Measurements from ENCODE around the gene MYO1B. TPM values are rescaled to one million over a fixed set of nuclear protein-coding genes. Genes with fewer than 3 reads are reported as not detected.

Gene MYO1B
- total and polyA plus RNA-seq, 2 experiments from 2014 or later, result 26.4 to 70.6 TPM

GRCh38 chr2:191463790-191464189 lies 218.6 kb downstream of the MYO1B start (continued):
- TF ChIP-seq POLR2AphosphoS5 (IDR thresholded peaks at IDR 0.05; ENCODE audit: low read depth) (no peak), REST (IDR thresholded peaks at IDR 0.05; ENCODE audit: unreplicated experiment) (no peak), EZH2phosphoT487 (IDR thresholded peaks at IDR 0.05; ENCODE audit: unreplicated experiment) (no peak), EZH2 (IDR thresholded peaks at IDR 0.05; ENCODE audit: low read depth, unreplicated experiment) (no peak)

GRCh38 chr2:191465766-191466420 lies 220.7 kb downstream of the MYO1B start:
- Mint-ChIP-seq H3K27me3 (ENCODE audit: insufficient read depth, low read depth, poor library complexity) (no peaks in the 10 kb centered on the region), H3K9me3 (no peaks in the 10 kb centered on the region), H3K27ac (no peak overlapping the region), H3K36me3 (ENCODE audit: low read depth) (no peaks in the 10 kb centered on the region), H3K4me3 (no peak overlapping the region), H3K4me1 (peaks cover 4% of the 10 kb centered on the region; the same call in 2 of the 3 replicates)
- Histone ChIP-seq H3K27me3 (ENCODE audit: insufficient read depth) (no peaks in the 10 kb centered on the region), H3K4me2 (no peak overlapping the region), H3K4me1 (ENCODE audit: insufficient read depth) (no peaks in the 10 kb centered on the region), H3F3A (replicated peaks; ENCODE audit: low read depth) (no peaks in the 10 kb centered on the region), H3K36me3 (ENCODE audit: insufficient read depth) (no peaks in the 10 kb centered on the region), H3K9me2 (ENCODE audit: insufficient read depth) (no peaks in the 10 kb centered on the region), H4K20me1 (replicated peaks; ENCODE audit: insufficient read depth) (no peaks in the 10 kb centered on the region), H3K4me3 (no peak overlapping the region), H3K27ac (ENCODE audit: low read depth) (no peak overlapping the region), H2AFZ (no peak overlapping the region), H3K79me2 (replicated peaks; ENCODE audit: insufficient read depth) (no peaks in the 10 kb centered on the region)
- ATAC-seq, result no peak
- no peak for DNase-seq (ENCODE audit: low spot score)
- TF ChIP-seq ZNF462 (CRISPR knock-in tag; IDR thresholded peaks at IDR 0.05), result no peak
- TF ChIP-seq ZNF114 (CRISPR knock-in tag; IDR thresholded peaks at IDR 0.05), result no peak
- no peak for TF ChIP-seq POLR2AphosphoS5 (IDR thresholded peaks at IDR 0.05; ENCODE audit: low read depth)
- no peak for TF ChIP-seq CREB1 (CRISPR knock-in tag; IDR thresholded peaks at IDR 0.05; ENCODE audit: low read depth)
- TF ChIP-seq EZH2phosphoT487 (IDR thresholded peaks at IDR 0.05; ENCODE audit: unreplicated experiment), result no peak
- TF ChIP-seq STAT1 (IDR thresholded peaks at IDR 0.05; ENCODE audit: unreplicated experiment), result no peak
- TF ChIP-seq CTCF (conservative IDR thresholded peaks at IDR 0.05; ENCODE audit: low read depth in 2 of 2), result no peak
